GM19239 (cell line): Measurements from ENCODE around the gene NFIB.

Experiments
- DNase-seq: peaks from one replicate; pipeline ENCODE4 v3.0.0; 2011; ENCODE audit warnings: low spot score; ENCODE audit not compliant: insufficient read length
- FAIRE-seq: peaks from 2 replicates; lab custom pipeline; 2011; peaks lifted over from hg19 to GRCh38; lab: Jason Lieb, UNC

The NFIB gene

GRCh38 chr9:14168381-14168780 is 145.6 kb downstream of the NFIB start:
- DNase-seq (no peak), FAIRE-seq (no peak)

- FAIRE-seq (no peak), DNase-seq (no peak)
These were observed 148.4 kb downstream of the NFIB start for GRCh38 chr9:14165376-14166035.

- no peak for DNase-seq
These were observed 149.0 kb downstream of the NFIB start for GRCh38 chr9:14164908-14165307.

GRCh38 chr9:14159440-14160216 is 154.3 kb downstream of the NFIB start:
- FAIRE-seq (no peak), DNase-seq (no peak)

More at GRCh38 chr9:14164908-14165307, 149.0 kb downstream of the NFIB start:
- FAIRE-seq = no peak

- FAIRE-seq (no peak), DNase-seq (no peak)
These were observed 155.0 kb downstream of the NFIB start for GRCh38 chr9:14158916-14159315.

- no peak for FAIRE-seq
- DNase-seq = no peak
These were observed 155.7 kb downstream of the NFIB start for GRCh38 chr9:14158136-14158813.

- FAIRE-seq = no peak
These were observed 156.8 kb downstream of the NFIB start for GRCh38 chr9:14157191-14157590.

GRCh38 chr9:14156046-14156445 is 157.9 kb downstream of the NFIB start:
- FAIRE-seq (peak; percentile 86), DNase-seq (peak; percentile 16)

More at GRCh38 chr9:14157191-14157590, 156.8 kb downstream of the NFIB start:
- no peak for DNase-seq

GRCh38 chr9:14155237-14155636 is 158.7 kb downstream of the NFIB start:
- DNase-seq = no peak
- FAIRE-seq = peak; percentile 53

- FAIRE-seq (no peak), DNase-seq (no peak)
These were observed 160.6 kb downstream of the NFIB start for GRCh38 chr9:14153310-14153720.

GRCh38 chr9:14151451-14151850 is 162.5 kb downstream of the NFIB start:
- FAIRE-seq (peak; percentile 51), DNase-seq (no peak)

- FAIRE-seq (no peak), DNase-seq (no peak)
These were observed 165.3 kb downstream of the NFIB start for GRCh38 chr9:14148501-14149103.

GRCh38 chr9:14147738-14148137 is 166.2 kb downstream of the NFIB start:
- no peak for FAIRE-seq
- no peak for DNase-seq

- no peak for FAIRE-seq
These were observed 167.6 kb downstream of the NFIB start for GRCh38 chr9:14146201-14146874.

GRCh38 chr9:14144215-14144614 is 169.7 kb downstream of the NFIB start:
- DNase-seq (no peak), FAIRE-seq (no peak)

More at GRCh38 chr9:14146201-14146874, 167.6 kb downstream of the NFIB start:
- no peak for DNase-seq

- no peak for DNase-seq
- FAIRE-seq = no peak
These were observed 172.2 kb downstream of the NFIB start for GRCh38 chr9:14141699-14142098.

GRCh38 chr9:14140096-14140697 is 173.7 kb downstream of the NFIB start:
- DNase-seq (no peak), FAIRE-seq (no peak)

- DNase-seq (no peak), FAIRE-seq (peak; percentile 44)
These were observed 174.7 kb downstream of the NFIB start for GRCh38 chr9:14139287-14139686.

- FAIRE-seq = no peak
- DNase-seq = no peak
These were observed 177.1 kb downstream of the NFIB start for GRCh38 chr9:14136646-14137370.
